ENCODE measurements around the gene CDK5RAP3.
A peak's percentile ranks its signal among the peaks of the same experiment; 100 is the strongest.

The CDK5RAP3 gene

DNA sequence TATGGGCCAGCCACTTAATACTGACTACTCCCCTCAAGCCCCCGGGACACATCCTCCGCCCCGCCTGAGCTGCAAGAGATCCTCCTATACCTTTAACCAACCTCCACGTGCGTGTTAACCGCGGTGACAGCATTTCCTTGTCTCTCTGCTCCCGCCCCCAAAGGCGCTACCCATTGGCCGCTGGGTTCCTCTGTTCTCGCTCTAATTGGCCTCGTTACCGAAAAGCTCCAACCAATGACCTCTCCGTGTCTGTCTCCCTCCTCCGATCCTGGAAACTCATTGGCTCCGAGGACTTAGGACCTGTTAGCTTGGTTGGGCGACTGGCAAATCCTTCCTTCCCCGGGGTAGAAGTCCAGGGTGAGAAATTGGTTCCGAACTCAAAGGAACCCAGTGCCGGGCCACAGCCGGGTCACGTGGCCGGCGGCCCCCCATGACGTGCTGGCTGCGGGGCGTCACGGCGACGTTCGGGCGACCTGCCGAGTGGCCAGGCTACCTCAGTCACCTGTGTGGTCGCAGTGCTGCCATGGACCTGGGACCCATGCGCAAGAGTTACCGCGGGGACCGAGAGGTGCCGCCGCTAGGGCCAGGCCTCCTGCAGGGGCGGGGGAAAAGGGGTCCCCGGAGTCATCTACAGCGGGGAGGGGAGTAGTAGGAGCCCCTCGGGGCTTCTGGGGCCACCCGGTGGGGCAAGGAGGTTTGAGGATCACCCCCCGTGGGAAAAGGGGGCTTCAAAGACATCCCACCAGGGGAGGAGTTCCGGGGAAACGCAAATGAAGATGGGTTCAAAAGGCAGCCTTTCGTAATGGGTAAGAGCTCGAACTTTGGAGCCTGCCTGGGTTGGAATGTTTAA is 29.4 kb upstream of the CDK5RAP3 start, which contains the start of gene PNPO:
PNPO (plus strand) TSS at position 326 of the 850 bp plus-strand sequence; CDS start at position 431, 105 bp downstream.
- 0 out of 2 replicates have a peak, but pooled peaks have one; percentile 3 for TF ChIP-seq TEAD4 (IDR thresholded peaks at IDR 0.05)
- TF ChIP-seq, protein P1, sequence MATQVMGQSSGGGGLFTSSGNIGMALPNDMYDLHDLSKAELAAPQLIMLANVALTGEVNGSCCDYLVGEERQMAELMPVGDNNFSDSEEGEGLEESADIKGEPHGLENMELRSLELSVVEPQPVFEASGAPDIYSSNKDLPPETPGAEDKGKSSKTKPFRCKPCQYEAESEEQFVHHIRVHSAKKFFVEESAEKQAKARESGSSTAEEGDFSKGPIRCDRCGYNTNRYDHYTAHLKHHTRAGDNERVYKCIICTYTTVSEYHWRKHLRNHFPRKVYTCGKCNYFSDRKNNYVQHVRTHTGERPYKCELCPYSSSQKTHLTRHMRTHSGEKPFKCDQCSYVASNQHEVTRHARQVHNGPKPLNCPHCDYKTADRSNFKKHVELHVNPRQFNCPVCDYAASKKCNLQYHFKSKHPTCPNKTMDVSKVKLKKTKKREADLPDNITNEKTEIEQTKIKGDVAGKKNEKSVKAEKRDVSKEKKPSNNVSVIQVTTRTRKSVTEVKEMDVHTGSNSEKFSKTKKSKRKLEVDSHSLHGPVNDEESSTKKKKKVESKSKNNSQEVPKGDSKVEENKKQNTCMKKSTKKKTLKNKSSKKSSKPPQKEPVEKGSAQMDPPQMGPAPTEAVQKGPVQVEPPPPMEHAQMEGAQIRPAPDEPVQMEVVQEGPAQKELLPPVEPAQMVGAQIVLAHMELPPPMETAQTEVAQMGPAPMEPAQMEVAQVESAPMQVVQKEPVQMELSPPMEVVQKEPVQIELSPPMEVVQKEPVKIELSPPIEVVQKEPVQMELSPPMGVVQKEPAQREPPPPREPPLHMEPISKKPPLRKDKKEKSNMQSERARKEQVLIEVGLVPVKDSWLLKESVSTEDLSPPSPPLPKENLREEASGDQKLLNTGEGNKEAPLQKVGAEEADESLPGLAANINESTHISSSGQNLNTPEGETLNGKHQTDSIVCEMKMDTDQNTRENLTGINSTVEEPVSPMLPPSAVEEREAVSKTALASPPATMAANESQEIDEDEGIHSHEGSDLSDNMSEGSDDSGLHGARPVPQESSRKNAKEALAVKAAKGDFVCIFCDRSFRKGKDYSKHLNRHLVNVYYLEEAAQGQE (IDR thresholded peaks at IDR 0.05; ENCODE audit: low read depth): no peak
- no peak for TF ChIP-seq RAD21 (IDR thresholded peaks at IDR 0.05; ENCODE audit: low read depth)
- no peak for TF ChIP-seq CREB1 (IDR thresholded peaks at IDR 0.05; ENCODE audit: low read depth)
- TF ChIP-seq, protein P2, sequence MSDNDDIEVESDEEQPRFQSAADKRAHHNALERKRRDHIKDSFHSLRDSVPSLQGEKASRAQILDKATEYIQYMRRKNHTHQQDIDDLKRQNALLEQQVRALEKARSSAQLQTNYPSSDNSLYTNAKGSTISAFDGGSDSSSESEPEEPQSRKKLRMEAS (IDR thresholded peaks at IDR 0.05): peak; percentile 100
- no peak; the same call in 1 of the 2 replicates for TF ChIP-seq EP300 (IDR thresholded peaks at IDR 0.05; ENCODE audit: borderline replicate concordance)
- TF ChIP-seq, protein P3, sequence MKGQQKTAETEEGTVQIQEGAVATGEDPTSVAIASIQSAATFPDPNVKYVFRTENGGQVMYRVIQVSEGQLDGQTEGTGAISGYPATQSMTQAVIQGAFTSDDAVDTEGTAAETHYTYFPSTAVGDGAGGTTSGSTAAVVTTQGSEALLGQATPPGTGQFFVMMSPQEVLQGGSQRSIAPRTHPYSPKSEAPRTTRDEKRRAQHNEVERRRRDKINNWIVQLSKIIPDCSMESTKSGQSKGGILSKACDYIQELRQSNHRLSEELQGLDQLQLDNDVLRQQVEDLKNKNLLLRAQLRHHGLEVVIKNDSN (IDR thresholded peaks at IDR 0.05): peak; percentile 95
- peak; percentile 79 for TF ChIP-seq TAF1 (IDR thresholded peaks at IDR 0.05; ENCODE audit: low read depth)
- TF ChIP-seq TCF12 (IDR thresholded peaks at IDR 0.05; ENCODE audit: low read depth): 0 out of 2 replicates have a peak, but pooled peaks have one; percentile 12
- TF ChIP-seq FOXM1 (IDR thresholded peaks at IDR 0.05; ENCODE audit: borderline replicate concordance, low read depth): no peak
- peak; percentile 85 for TF ChIP-seq ZBTB7A (IDR thresholded peaks at IDR 0.05; ENCODE audit: low read depth)
- no peak for TF ChIP-seq CEBPB (IDR thresholded peaks at IDR 0.05)
- no peak; the same call in none of the 2 replicates for TF ChIP-seq YY1 (IDR thresholded peaks at IDR 0.05; ENCODE audit: low read depth)
- TF ChIP-seq NFIC (IDR thresholded peaks at IDR 0.05): no peak
- TF ChIP-seq EGR1 (IDR thresholded peaks at IDR 0.05): no peak

DNA sequence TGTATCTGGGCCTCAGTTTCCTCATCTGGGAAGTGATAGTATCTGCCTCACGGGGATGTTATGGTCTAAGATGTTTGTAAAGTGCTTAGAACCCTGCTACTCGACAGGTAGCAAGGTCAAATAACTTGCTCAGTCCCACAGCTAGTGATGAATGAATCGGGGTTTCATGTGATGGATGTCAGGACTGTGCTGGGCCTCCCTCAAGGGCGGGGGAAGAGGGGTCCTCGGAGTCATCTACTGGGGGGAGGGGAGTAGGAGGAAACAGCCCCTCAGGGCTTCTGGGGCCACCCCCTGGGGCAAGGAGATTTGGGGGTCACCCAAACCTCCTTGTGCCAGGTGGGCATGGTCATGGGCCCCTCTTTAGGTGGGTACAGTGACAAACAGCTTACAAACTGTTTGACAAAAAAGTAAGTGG is 28.8 kb upstream of the CDK5RAP3 start:
- TF ChIP-seq, protein P3 (IDR thresholded peaks at IDR 0.05): no peak
- TF ChIP-seq, protein P1 (IDR thresholded peaks at IDR 0.05; ENCODE audit: low read depth): no peak
- TF ChIP-seq YY1 (IDR thresholded peaks at IDR 0.05; ENCODE audit: low read depth) (no peak), TAF1 (IDR thresholded peaks at IDR 0.05; ENCODE audit: low read depth) (no peak), TEAD4 (IDR thresholded peaks at IDR 0.05) (no peak), FOXM1 (IDR thresholded peaks at IDR 0.05; ENCODE audit: borderline replicate concordance, low read depth) (no peak)

DNA sequence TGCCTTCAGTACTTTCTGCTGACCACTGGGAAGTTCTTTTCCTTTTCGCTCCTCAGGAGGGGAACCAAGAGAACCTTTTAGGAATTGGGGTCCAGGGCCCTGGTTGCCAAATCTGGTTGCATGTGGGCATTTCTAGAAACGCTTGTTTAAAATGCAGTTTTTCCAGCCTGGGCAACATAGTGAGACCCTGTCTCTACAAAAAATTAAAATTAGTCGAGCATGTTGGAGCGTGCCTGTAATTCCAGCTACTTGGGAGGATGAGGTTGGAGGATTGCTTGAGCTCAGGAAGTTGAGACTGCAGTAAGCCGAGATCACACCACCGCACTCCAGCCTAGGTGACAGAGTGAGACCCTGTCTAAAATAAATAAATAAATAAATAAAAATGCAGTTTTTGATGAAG is 28.3 kb upstream of the CDK5RAP3 start:
- TF ChIP-seq FOXM1 (IDR thresholded peaks at IDR 0.05; ENCODE audit: borderline replicate concordance, low read depth) (no peak), ZBTB7A (IDR thresholded peaks at IDR 0.05; ENCODE audit: low read depth) (no peak), EGR1 (IDR thresholded peaks at IDR 0.05) (no peak), TCF12 (IDR thresholded peaks at IDR 0.05; ENCODE audit: low read depth) (no peak), RAD21 (IDR thresholded peaks at IDR 0.05; ENCODE audit: low read depth) (no peak), YY1 (IDR thresholded peaks at IDR 0.05; ENCODE audit: low read depth) (no peak), NFIC (IDR thresholded peaks at IDR 0.05) (no peak), EP300 (IDR thresholded peaks at IDR 0.05; ENCODE audit: borderline replicate concordance) (no peak)
- TF ChIP-seq, protein P3 (IDR thresholded peaks at IDR 0.05): no peak
- TF ChIP-seq, protein P2 (IDR thresholded peaks at IDR 0.05): no peak
- TF ChIP-seq, protein P1 (IDR thresholded peaks at IDR 0.05; ENCODE audit: low read depth): no peak
